HCT116 (cell line): ENCODE measurements around the gene TEX29. TPM values are rescaled to one million over a fixed set of nuclear protein-coding genes. Genes with fewer than 3 reads are reported as not detected.

ENCODE experiments used
- ATAC-seq: fragments of 200-7000 bp; cut with Tn5 transposase; 2 replicates; pipeline ENCODE4 v1.9.1; 2020; ENCODE audit warnings: mild to moderate bottlenecking, moderate library complexity
- BruUV-seq: library from RNA; stranded (reverse); fragments of 400-500 nt; replicated peaks from 2 replicates; lab custom pipeline; 2021; lab: Mats Ljungman, UMichigan
- CTCF ChIA-PET: fragments of 300-600 bp; sonication (Branson Sonifier 250); formaldehyde crosslinking; loops from one replicate; lab custom pipeline; 2021; ENCODE audit warnings: antibody characterized with exemption; lab: Charles Lee
- POLR2A ChIA-PET: fragments of 300-600, 350-600 bp; sonication (Branson Sonifier 250); formaldehyde crosslinking; loops from one replicate; lab custom pipeline; 2021; ENCODE audit warnings: antibody characterized with exemption; lab: Charles Lee
- RAD21 ChIA-PET, 2 experiments: fragments of 300-600 bp; sonication (Branson Sonifier 250); formaldehyde crosslinking; loops; one replicate each; lab custom pipeline; 2023; ENCODE audit warnings: low total read pairs in 2 of 2; ENCODE audit not compliant: uncharacterized antibody in 2 of 2, unreplicated experiment in 2 of 2, low non-redundant PET in 1 of 2; lab: Charles Lee
- DNase-seq: peaks from one replicate; pipeline ENCODE4 v3.0.0-alpha.2; 2010; ENCODE audit warnings: low read depth, low spot score
- H2AFZ ChIP-seq: fragments of 200-600 bp; shearing (Covaris generic), sonication (generic); 2 replicates; pipeline ENCODE4 v1.6.1; 2017; ENCODE audit warnings: low read depth, mixed run types, mixed read lengths, antibody characterized with exemption, low read length; ENCODE audit not compliant: poor library complexity, severe bottlenecking
- H3K27ac ChIP-seq: 2 replicates; pipeline ENCODE4 v1.5.1; 2012; ENCODE audit warnings: low read depth, low read length
- H3K27me3 ChIP-seq: fragments of 200-600 bp; sonication (generic); 2 replicates; pipeline ENCODE4 v1.6.1; 2016; ENCODE audit warnings: mixed run types, low read length, mixed read lengths; ENCODE audit not compliant: insufficient read depth
- H3K36me3 ChIP-seq, 2 experiments: fragments of 200-500 bp in 1 of 2; fragments of 200-600 bp in 1 of 2; sonication (Bioruptor generic) in 1 of 2; sonication (generic) in 1 of 2; 2 replicates each; pipeline versions ENCODE4 v1.5.1 to v1.6.1; 2014 to 2016; ENCODE audit warnings: low read length in 2 of 2, inconsistent platforms in 1 of 2, mixed read lengths in 1 of 2, mixed run types in 1 of 2; ENCODE audit not compliant: insufficient read depth in 2 of 2, control insufficient read depth in 1 of 2
- H3K4me1 ChIP-seq, 2 experiments: fragments of 200-600 bp in 1 of 2; sonication (generic) in 1 of 2; 2 replicates each; pipeline versions ENCODE4 v1.5.1 to v1.6.1; 2012 to 2017; ENCODE audit warnings: low read length in 2 of 2, inconsistent platforms in 1 of 2, mild to moderate bottlenecking in 1 of 2, mixed read lengths in 1 of 2, mixed run types in 1 of 2, moderate library complexity in 1 of 2; ENCODE audit not compliant: insufficient read depth in 2 of 2, control insufficient read depth in 1 of 2
- H3K4me2 ChIP-seq: fragments of 200-600 bp; sonication (generic); 2 replicates; pipeline ENCODE4 v1.6.1; 2017; ENCODE audit warnings: mixed run types, low read length, mixed read lengths
- H3K4me3 ChIP-seq, 2 experiments: fragments of 200-600 bp in 1 of 2; sonication (generic) in 1 of 2; replicated peaks in 1 of 2; 2 replicates each; pipeline ENCODE4 v1.5.1; 2011 to 2016; ENCODE audit warnings: low read length in 2 of 2, control low read depth in 1 of 2, low read depth in 1 of 2, mild to moderate bottlenecking in 1 of 2, mixed read lengths in 1 of 2, mixed run types in 1 of 2
- H3K79me2 ChIP-seq: fragments of 200-600 bp; sonication (generic); 2 replicates; pipeline ENCODE4 v1.6.1; 2017; ENCODE audit warnings: mild to moderate bottlenecking, mixed run types, low read length, moderate library complexity, mixed read lengths; ENCODE audit not compliant: insufficient read depth
- H3K9ac ChIP-seq: fragments of 200-600 bp; sonication (generic); 2 replicates; pipeline ENCODE4 v1.6.1; 2016; ENCODE audit warnings: low read length, mixed read lengths
- H3K9me2 ChIP-seq: fragments of 200-600 bp; sonication (generic), shearing (Covaris generic); 2 replicates; pipeline ENCODE4 v1.6.1; 2017; ENCODE audit warnings: mixed run types, mild to moderate bottlenecking, moderate library complexity; ENCODE audit not compliant: insufficient read depth
- H3K9me3 ChIP-seq, 2 experiments: fragments of 200-500 bp in 1 of 2; fragments of 200-600 bp in 1 of 2; sonication (Bioruptor generic) in 1 of 2; sonication (generic) in 1 of 2; 2 replicates each; pipeline ENCODE4 v1.6.1; 2014 to 2017; ENCODE audit warnings: low read length in 2 of 2, mixed read lengths in 2 of 2, inconsistent platforms in 1 of 2, low read depth in 1 of 2, mild to moderate bottlenecking in 1 of 2, mixed run types in 1 of 2, moderate library complexity in 1 of 2; ENCODE audit not compliant: control insufficient read depth in 1 of 2, insufficient read depth in 1 of 2
- H4K20me1 ChIP-seq: fragments of 200-600 bp; sonication (generic), shearing (Covaris generic); 2 replicates; pipeline ENCODE4 v1.6.1; 2017; ENCODE audit warnings: mixed run types, mild to moderate bottlenecking, moderate library complexity; ENCODE audit not compliant: insufficient read depth
- CBX3 ChIP-seq: IDR thresholded peaks from 2 replicates; pipeline ENCODE4 v1.6.1; 2012; ENCODE audit warnings: low read depth
- CEBPB ChIP-seq: IDR thresholded peaks from 2 replicates; pipeline ENCODE4 v1.6.1; 2012; ENCODE audit warnings: low read depth
- EGR1 ChIP-seq: IDR thresholded peaks from 2 replicates; pipeline ENCODE4 v1.6.1; 2012; ENCODE audit warnings: low read depth
- ELF1 ChIP-seq: IDR thresholded peaks from 2 replicates; pipeline ENCODE4 v1.6.1; 2012; ENCODE audit warnings: low read depth, borderline replicate concordance
- EZH2phosphoT487 ChIP-seq: fragments of 200-600 bp; IDR thresholded peaks from 2 replicates; pipeline ENCODE4 v1.6.1; 2018; ENCODE audit warnings: antibody characterized with exemption, borderline replicate concordance
- FOSL1 ChIP-seq: IDR thresholded peaks from 2 replicates; pipeline ENCODE4 v1.6.1; 2012; ENCODE audit warnings: low read depth
- POLR2A ChIP-seq: IDR thresholded peaks from 2 replicates; pipeline ENCODE4 v1.7.0; 2011; ENCODE audit warnings: borderline replicate concordance; ENCODE audit not compliant: insufficient read depth, insufficient read length; ENCODE audit errors: extremely low read depth
- POLR2AphosphoS5 ChIP-seq: IDR thresholded peaks from 2 replicates; pipeline ENCODE4 v1.6.1; 2011; ENCODE audit warnings: mild to moderate bottlenecking, low read depth, low read length, moderate library complexity
- SP1 ChIP-seq: IDR thresholded peaks from 2 replicates; pipeline ENCODE4 v1.6.1; 2012; ENCODE audit warnings: low read depth
- SRF ChIP-seq: IDR thresholded peaks from 2 replicates; pipeline ENCODE4 v1.6.1; 2012; ENCODE audit warnings: low read depth
- TCF7L2 ChIP-seq: IDR thresholded peaks from 2 replicates; pipeline ENCODE4 v1.7.0; 2011; ENCODE audit warnings: borderline replicate concordance, inconsistent platforms; ENCODE audit not compliant: insufficient read depth, insufficient read length; ENCODE audit errors: extremely low read depth
- ZFX ChIP-seq: fragments of 450-650 bp; IDR thresholded peaks from 2 replicates; pipeline ENCODE4 v1.6.1; 2017
- intact Hi-C: fragments of 100-400 bp; cut with micrococcal nuclease; formaldehyde crosslinking; loops from 2 replicates; pipeline ENCODE4 v1.10.0; 2022
- total RNA-seq: library from RNA; stranded (reverse); gene quantifications from one replicate; pipeline ENCODE4 v1.2.1, GENCODE V29; 2021; ENCODE audit not compliant: unreplicated experiment
- TF ChIP-seq, protein P1 (sequence below): IDR thresholded peaks from 2 replicates; pipeline ENCODE4 v1.6.1; 2011; ENCODE audit warnings: mild to moderate bottlenecking, low read length, moderate library complexity; ENCODE audit not compliant: insufficient replicate concordance; ENCODE audit errors: extremely low read depth
- TF ChIP-seq, protein P2 (sequence below), 3 experiments: fragments of 200-600 bp in 1 of 3; sonication (generic) in 1 of 3; IDR thresholded peaks in 2 of 3; conservative IDR thresholded peaks in 1 of 3; 2 replicates each; pipeline ENCODE4 v1.5.1; 2012 to 2017; ENCODE audit warnings: low read depth in 2 of 3, low read length in 2 of 3, antibody characterized with exemption in 1 of 3, borderline replicate concordance in 1 of 3, control low read depth in 1 of 3, mild to moderate bottlenecking in 1 of 3, mixed read lengths in 1 of 3, mixed run types in 1 of 3, moderate library complexity in 1 of 3; ENCODE audit not compliant: insufficient read depth in 1 of 3
- TF ChIP-seq, protein P3 (sequence below): IDR thresholded peaks from 2 replicates; pipeline ENCODE4 v1.6.1; 2012
- TF ChIP-seq, protein P4 (sequence below): IDR thresholded peaks from 2 replicates; pipeline ENCODE4 v1.6.1; 2012; ENCODE audit warnings: low read depth
- TF ChIP-seq, protein P5 (sequence below): IDR thresholded peaks from 2 replicates; pipeline ENCODE4 v1.6.1; 2012

TEX29 gene
- total RNA-seq, 1 experiment from 2014 or later, result not detected

DNA sequence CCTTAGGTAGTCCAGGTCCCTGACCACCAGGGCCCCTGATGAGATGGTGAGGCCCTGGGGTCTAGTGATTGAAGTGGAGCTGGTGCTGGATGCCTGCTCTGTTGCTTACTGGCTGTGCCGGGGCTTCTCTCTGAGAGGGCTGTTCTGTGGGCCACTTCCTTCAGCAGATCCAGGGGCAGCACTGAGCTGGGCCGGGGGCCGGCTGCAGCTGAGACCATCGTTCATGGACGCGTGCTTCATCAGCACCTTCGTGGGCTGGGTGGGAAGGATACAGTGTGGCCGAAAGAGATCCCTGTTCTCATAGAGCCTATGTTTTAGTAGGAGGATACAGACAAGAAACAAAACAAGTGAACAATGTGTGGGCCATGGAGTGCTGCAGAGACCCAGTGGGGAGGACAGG is 33.2 kb upstream of the TEX29 start:
- Histone ChIP-seq H2AFZ (no peak overlapping the region), H3K9ac (no peak overlapping the region), H3K27me3 (no peaks in the 10 kb centered on the region), H3K4me2 (no peak overlapping the region), H3K36me3 (peaks cover 14 to 20% of the 10 kb centered on the region in 2 experiments), H3K4me1 (no peaks in the 10 kb centered on the region), H4K20me1 (no peaks in the 10 kb centered on the region), H3K9me3 (no peaks in the 10 kb centered on the region), H3K27ac (no peak overlapping the region), H3K9me2 (no peaks in the 10 kb centered on the region), H3K79me2 (no peaks in the 10 kb centered on the region; the same call in 1 of the 2 replicates), H3K4me3 (no peak overlapping the region)
- ChIA-PET POLR2A (no interaction called here), RAD21 (no interaction called here), CTCF (no interaction called here)
- ATAC-seq (no peak), DNase-seq (no peak)
- BruUV-seq, result no TSS peak
- intact Hi-C loops, result no loop called here
- TF ChIP-seq ELF1 (no peak), SRF (no peak), EZH2phosphoT487 (no peak), TCF7L2 (no peak), POLR2AphosphoS5 (no peak), CBX3 (no peak), ZFX (no peak), FOSL1 (no peak), POLR2A (no peak), CEBPB (no peak), SP1 (no peak), EGR1 (no peak)
- TF ChIP-seq, protein P1, sequence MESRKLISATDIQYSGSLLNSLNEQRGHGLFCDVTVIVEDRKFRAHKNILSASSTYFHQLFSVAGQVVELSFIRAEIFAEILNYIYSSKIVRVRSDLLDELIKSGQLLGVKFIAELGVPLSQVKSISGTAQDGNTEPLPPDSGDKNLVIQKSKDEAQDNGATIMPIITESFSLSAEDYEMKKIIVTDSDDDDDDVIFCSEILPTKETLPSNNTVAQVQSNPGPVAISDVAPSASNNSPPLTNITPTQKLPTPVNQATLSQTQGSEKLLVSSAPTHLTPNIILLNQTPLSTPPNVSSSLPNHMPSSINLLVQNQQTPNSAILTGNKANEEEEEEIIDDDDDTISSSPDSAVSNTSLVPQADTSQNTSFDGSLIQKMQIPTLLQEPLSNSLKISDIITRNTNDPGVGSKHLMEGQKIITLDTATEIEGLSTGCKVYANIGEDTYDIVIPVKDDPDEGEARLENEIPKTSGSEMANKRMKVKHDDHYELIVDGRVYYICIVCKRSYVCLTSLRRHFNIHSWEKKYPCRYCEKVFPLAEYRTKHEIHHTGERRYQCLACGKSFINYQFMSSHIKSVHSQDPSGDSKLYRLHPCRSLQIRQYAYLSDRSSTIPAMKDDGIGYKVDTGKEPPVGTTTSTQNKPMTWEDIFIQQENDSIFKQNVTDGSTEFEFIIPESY, result no peak
- TF ChIP-seq, protein P2, sequence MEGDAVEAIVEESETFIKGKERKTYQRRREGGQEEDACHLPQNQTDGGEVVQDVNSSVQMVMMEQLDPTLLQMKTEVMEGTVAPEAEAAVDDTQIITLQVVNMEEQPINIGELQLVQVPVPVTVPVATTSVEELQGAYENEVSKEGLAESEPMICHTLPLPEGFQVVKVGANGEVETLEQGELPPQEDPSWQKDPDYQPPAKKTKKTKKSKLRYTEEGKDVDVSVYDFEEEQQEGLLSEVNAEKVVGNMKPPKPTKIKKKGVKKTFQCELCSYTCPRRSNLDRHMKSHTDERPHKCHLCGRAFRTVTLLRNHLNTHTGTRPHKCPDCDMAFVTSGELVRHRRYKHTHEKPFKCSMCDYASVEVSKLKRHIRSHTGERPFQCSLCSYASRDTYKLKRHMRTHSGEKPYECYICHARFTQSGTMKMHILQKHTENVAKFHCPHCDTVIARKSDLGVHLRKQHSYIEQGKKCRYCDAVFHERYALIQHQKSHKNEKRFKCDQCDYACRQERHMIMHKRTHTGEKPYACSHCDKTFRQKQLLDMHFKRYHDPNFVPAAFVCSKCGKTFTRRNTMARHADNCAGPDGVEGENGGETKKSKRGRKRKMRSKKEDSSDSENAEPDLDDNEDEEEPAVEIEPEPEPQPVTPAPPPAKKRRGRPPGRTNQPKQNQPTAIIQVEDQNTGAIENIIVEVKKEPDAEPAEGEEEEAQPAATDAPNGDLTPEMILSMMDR (IDR thresholded peaks at IDR 0.05 in 2 of 3, conservative IDR thresholded peaks at IDR 0.05 in 1 of 3; ENCODE audit: borderline replicate concordance in 1 of 3, insufficient read depth in 1 of 3, low read depth in 2 of 3, low read length in 2 of 3), result no peak
- TF ChIP-seq, protein P3, sequence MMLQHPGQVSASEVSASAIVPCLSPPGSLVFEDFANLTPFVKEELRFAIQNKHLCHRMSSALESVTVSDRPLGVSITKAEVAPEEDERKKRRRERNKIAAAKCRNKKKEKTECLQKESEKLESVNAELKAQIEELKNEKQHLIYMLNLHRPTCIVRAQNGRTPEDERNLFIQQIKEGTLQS, result no peak
- TF ChIP-seq, protein P4, sequence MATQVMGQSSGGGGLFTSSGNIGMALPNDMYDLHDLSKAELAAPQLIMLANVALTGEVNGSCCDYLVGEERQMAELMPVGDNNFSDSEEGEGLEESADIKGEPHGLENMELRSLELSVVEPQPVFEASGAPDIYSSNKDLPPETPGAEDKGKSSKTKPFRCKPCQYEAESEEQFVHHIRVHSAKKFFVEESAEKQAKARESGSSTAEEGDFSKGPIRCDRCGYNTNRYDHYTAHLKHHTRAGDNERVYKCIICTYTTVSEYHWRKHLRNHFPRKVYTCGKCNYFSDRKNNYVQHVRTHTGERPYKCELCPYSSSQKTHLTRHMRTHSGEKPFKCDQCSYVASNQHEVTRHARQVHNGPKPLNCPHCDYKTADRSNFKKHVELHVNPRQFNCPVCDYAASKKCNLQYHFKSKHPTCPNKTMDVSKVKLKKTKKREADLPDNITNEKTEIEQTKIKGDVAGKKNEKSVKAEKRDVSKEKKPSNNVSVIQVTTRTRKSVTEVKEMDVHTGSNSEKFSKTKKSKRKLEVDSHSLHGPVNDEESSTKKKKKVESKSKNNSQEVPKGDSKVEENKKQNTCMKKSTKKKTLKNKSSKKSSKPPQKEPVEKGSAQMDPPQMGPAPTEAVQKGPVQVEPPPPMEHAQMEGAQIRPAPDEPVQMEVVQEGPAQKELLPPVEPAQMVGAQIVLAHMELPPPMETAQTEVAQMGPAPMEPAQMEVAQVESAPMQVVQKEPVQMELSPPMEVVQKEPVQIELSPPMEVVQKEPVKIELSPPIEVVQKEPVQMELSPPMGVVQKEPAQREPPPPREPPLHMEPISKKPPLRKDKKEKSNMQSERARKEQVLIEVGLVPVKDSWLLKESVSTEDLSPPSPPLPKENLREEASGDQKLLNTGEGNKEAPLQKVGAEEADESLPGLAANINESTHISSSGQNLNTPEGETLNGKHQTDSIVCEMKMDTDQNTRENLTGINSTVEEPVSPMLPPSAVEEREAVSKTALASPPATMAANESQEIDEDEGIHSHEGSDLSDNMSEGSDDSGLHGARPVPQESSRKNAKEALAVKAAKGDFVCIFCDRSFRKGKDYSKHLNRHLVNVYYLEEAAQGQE, result no peak
- TF ChIP-seq, protein P5, sequence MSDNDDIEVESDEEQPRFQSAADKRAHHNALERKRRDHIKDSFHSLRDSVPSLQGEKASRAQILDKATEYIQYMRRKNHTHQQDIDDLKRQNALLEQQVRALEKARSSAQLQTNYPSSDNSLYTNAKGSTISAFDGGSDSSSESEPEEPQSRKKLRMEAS, result no peak
